ENCODE measurements around the gene AUP1. TPM values are rescaled to one million over a fixed set of nuclear protein-coding genes. Genes with fewer than 3 reads are reported as not detected.

AUP1 gene
- total and polyA plus RNA-seq, 9 of the 15 experiments (the other 6 are each of a cell fraction or from before 2014, with no cell fraction given): 70.7 to 245 (median 165) TPM

DNA sequence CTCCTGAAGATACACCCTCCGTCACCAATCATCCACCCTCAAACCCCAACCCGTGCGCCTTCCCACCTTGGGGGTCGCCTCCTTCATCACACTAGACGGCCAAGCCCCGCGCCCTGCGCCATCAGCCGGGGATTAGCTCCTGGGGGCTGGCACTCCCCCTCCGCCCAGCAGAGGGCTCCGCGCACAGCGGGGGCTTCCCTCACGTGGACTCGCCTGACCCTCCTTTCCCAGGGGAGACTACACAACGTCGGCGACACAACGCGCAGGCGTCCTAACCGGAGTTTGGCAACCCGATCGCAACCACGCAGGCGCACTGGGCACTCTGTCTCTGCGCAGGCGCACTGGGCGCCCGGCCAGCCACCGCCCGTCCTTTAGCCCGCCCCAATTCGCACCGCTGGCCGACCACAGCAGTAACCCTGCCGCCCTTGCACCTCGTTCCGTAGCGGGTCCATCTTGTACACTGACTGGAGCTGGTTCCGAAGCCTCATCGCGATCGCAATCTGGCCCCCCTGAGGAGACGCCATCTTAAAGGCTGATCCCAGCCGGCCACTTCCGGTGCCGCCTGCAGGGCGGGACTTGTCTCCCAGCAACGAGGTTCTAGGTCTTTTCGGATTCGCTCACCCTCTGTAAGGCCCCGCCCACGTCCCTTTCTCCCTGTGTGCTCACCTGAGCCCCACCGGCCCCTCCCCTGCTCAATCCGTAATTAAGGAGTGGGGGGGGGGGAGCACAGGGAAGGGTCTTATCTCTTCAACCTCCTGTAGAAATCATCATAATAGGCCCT, 22.2 kb downstream of the AUP1 start, which contains the start of gene PCGF1 (continued):
- TF ChIP-seq, protein P1, sequence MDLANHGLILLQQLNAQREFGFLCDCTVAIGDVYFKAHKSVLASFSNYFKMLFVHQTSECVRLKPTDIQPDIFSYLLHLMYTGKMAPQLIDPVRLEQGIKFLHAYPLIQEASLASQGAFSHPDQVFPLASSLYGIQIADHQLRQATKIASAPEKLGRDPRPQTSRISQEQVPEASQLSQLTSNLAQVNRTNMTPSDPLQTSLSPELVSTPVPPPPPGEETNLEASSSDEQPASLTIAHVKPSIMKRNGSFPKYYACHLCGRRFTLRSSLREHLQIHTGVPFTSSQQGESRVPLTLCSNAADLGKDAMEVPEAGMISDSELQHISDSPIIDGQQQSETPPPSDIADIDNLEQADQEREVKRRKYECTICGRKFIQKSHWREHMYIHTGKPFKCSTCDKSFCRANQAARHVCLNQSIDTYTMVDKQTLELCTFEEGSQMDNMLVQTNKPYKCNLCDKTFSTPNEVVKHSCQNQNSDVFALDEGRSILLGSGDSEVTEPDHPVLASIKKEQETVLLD (IDR thresholded peaks at IDR 0.05): peak; percentile 99
- no peak for TF ChIP-seq CC2D1A (IDR thresholded peaks at IDR 0.05)
- TF ChIP-seq ZNF785 (CRISPR knock-in tag; IDR thresholded peaks at IDR 0.05): no peak
- TF ChIP-seq, protein P2, sequence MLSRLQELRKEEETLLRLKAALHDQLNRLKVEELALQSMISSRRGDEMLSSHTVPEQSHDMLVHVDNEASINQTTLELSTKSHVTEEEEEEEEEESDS (CRISPR knock-in tag; IDR thresholded peaks at IDR 0.05): no peak
- no peak for TF ChIP-seq PTBP1 (IDR thresholded peaks at IDR 0.05; ENCODE audit: low read depth, low read length)
- TF ChIP-seq, protein P3, sequence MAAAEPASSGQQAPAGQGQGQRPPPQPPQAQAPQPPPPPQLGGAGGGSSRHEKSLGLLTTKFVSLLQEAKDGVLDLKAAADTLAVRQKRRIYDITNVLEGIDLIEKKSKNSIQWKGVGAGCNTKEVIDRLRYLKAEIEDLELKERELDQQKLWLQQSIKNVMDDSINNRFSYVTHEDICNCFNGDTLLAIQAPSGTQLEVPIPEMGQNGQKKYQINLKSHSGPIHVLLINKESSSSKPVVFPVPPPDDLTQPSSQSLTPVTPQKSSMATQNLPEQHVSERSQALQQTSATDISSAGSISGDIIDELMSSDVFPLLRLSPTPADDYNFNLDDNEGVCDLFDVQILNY (CRISPR knock-in tag; IDR thresholded peaks at IDR 0.05): no peak
- TF ChIP-seq TAF15 (IDR thresholded peaks at IDR 0.05; ENCODE audit: low read depth, low read length): no peak
- no peak for TF ChIP-seq ARID2 (IDR thresholded peaks at IDR 0.05)
- TF ChIP-seq, protein P4, sequence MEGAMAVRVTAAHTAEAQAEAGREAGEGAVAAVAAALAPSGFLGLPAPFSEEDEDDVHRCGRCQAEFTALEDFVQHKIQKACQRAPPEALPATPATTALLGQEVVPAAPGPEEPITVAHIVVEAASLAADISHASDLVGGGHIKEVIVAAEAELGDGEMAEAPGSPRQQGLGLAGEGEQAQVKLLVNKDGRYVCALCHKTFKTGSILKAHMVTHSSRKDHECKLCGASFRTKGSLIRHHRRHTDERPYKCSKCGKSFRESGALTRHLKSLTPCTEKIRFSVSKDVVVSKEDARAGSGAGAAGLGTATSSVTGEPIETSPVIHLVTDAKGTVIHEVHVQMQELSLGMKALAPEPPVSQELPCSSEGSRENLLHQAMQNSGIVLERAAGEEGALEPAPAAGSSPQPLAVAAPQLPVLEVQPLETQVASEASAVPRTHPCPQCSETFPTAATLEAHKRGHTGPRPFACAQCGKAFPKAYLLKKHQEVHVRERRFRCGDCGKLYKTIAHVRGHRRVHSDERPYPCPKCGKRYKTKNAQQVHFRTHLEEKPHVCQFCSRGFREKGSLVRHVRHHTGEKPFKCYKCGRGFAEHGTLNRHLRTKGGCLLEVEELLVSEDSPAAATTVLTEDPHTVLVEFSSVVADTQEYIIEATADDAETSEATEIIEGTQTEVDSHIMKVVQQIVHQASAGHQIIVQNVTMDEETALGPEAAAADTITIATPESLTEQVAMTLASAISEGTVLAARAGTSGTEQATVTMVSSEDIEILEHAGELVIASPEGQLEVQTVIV (CRISPR knock-in tag; IDR thresholded peaks at IDR 0.05; ENCODE audit: borderline replicate concordance): no peak
- no peak for TF ChIP-seq CREBBP (IDR thresholded peaks at IDR 0.05; ENCODE audit: low read depth, low read length)
- no peak; a peak in 1 of 3 replicates for TF ChIP-seq CBX3 (IDR thresholded peaks at IDR 0.05; ENCODE audit: borderline replicate concordance in 1 of 2, low read length in 2 of 2)
- TF ChIP-seq KLF16 (IDR thresholded peaks at IDR 0.05): no peak

All from K562 (cell line).